Stimulated activated naive B cell treated with anti-CD40 and anti-IgM and Interleukin-4, amounts not matched to agents 10 μg/mL and 1 μg/mL and 100 μg/mL, for 72 hours (primary cell): ENCODE results near the gene MAST4.

ENCODE experiments used
- ATAC-seq, 2 donors: fragments of 150-1000 bp; cut with Tn5 transposase; replicated peaks; 2 replicates each; pipeline ENCODE4 v1.10.0; 2021; ENCODE audit warnings: moderate library complexity in 1 of 2
- DNase-seq: peaks from one replicate; pipeline ENCODE4 v3.0.0; 2021
- H3K27ac Mint-ChIP-seq: one replicate; pipeline ENCODE4 v1.8.0; 2022; ENCODE audit warnings: mild to moderate bottlenecking, mixed read lengths
- H3K27me3 Mint-ChIP-seq, 2 donors: one replicate each; pipeline ENCODE4 v1.8.0; 2022; ENCODE audit warnings: mixed read lengths in 2 of 2
- H3K36me3 Mint-ChIP-seq, 2 donors: one replicate each; pipeline ENCODE4 v1.8.0; 2022; ENCODE audit warnings: mixed read lengths in 2 of 2, mild to moderate bottlenecking in 1 of 2
- H3K4me1 Mint-ChIP-seq, 2 donors: one replicate each; pipeline ENCODE4 v1.8.0; 2022; ENCODE audit warnings: mixed read lengths in 2 of 2, mild to moderate bottlenecking in 1 of 2
- H3K4me3 Mint-ChIP-seq, 2 donors: one replicate each; pipeline ENCODE4 v1.8.0; 2022; ENCODE audit warnings: mild to moderate bottlenecking in 2 of 2, mixed read lengths in 2 of 2, moderate library complexity in 1 of 2
- H3K9me3 Mint-ChIP-seq, 2 donors: one replicate each; pipeline ENCODE4 v1.8.0; 2022; ENCODE audit warnings: mixed read lengths in 2 of 2, mild to moderate bottlenecking in 1 of 2

MAST4 gene

GRCh38 chr5:66616520-66617225, 20.5 kb downstream of the MAST4 start:
- Mint-ChIP-seq H3K4me3 (no peak overlapping the region), H3K36me3 (no peaks in the 10 kb centered on the region), H3K9me3 (no peaks in the 10 kb centered on the region), H3K4me1 (peaks cover 13 to 22% of the 10 kb centered on the region in 2 donors), H3K27ac (no peak overlapping the region), H3K27me3 (no peaks in the 10 kb centered on the region)
- ATAC-seq (no peak), DNase-seq (no peak)

- Mint-ChIP-seq H3K27ac (no peak overlapping the region), H3K4me1 (peaks cover 13 to 22% of the 10 kb centered on the region in 2 donors), H3K36me3 (no peaks in the 10 kb centered on the region), H3K4me3 (peak overlapping the region in 1 of 2 donors; percentile 17), H3K27me3 (no peaks in the 10 kb centered on the region), H3K9me3 (peaks cover 0 to 4% of the 10 kb centered on the region in 2 donors)
- ATAC-seq (peak; percentile 82 to 91), DNase-seq (no peak)
Measured at GRCh38 chr5:66617226-66617861, 21.2 kb downstream of the MAST4 start.

- H3K27ac Mint-ChIP-seq, result peak overlapping the region; percentile 52
- DNase-seq (no peak), ATAC-seq (peak; percentile 44 to 47)
- peaks cover 13 to 22% of the 10 kb centered on the region in 2 donors for H3K4me1 Mint-ChIP-seq
- H3K27me3 Mint-ChIP-seq, result no peaks in the 10 kb centered on the region
- H3K36me3 Mint-ChIP-seq, result no peaks in the 10 kb centered on the region
- H3K9me3 Mint-ChIP-seq, result peaks cover 0 to 4% of the 10 kb centered on the region in 2 donors
- H3K4me3 Mint-ChIP-seq, result peak overlapping the region in 1 of 2 donors; percentile 30
Measured at GRCh38 chr5:66617991-66618768, 22.0 kb downstream of the MAST4 start.

- Mint-ChIP-seq H3K4me3 (no peak overlapping the region), H3K36me3 (no peaks in the 10 kb centered on the region), H3K27me3 (no peaks in the 10 kb centered on the region), H3K9me3 (peaks cover 2 to 4% of the 10 kb centered on the region in 2 donors), H3K27ac (no peak overlapping the region), H3K4me1 (peaks cover 12 to 22% of the 10 kb centered on the region in 2 donors)
- DNase-seq (no peak), ATAC-seq (no peak)
Measured at GRCh38 chr5:66620711-66621110, 24.5 kb downstream of the MAST4 start.

GRCh38 chr5:66621146-66621545, 25.0 kb downstream of the MAST4 start:
- DNase-seq (no peak), ATAC-seq (no peak)
- Mint-ChIP-seq H3K4me3 (no peak overlapping the region), H3K27me3 (no peaks in the 10 kb centered on the region), H3K36me3 (no peaks in the 10 kb centered on the region), H3K4me1 (peaks cover 11 to 22% of the 10 kb centered on the region in 2 donors), H3K9me3 (peaks cover 2 to 4% of the 10 kb centered on the region in 2 donors), H3K27ac (no peak overlapping the region)

GRCh38 chr5:66621736-66622135, 25.5 kb downstream of the MAST4 start:
- Mint-ChIP-seq H3K9me3 (peaks cover 2 to 4% of the 10 kb centered on the region in 2 donors), H3K27me3 (no peaks in the 10 kb centered on the region), H3K4me3 (no peak overlapping the region), H3K27ac (no peak overlapping the region), H3K4me1 (peaks cover 9 to 17% of the 10 kb centered on the region in 2 donors), H3K36me3 (no peaks in the 10 kb centered on the region)
- no peak for DNase-seq
- ATAC-seq, result no peak

- Mint-ChIP-seq H3K27ac (no peak overlapping the region), H3K36me3 (no peaks in the 10 kb centered on the region), H3K27me3 (no peaks in the 10 kb centered on the region), H3K9me3 (peaks cover 0 to under 1% of the 10 kb centered on the region in 2 donors), H3K4me3 (no peak overlapping the region), H3K4me1 (no peaks in the 10 kb centered on the region)
- DNase-seq, result no peak
- ATAC-seq, result no peak
Measured at GRCh38 chr5:66628561-66628960, 32.4 kb downstream of the MAST4 start.

- Mint-ChIP-seq H3K4me3 (no peak overlapping the region), H3K4me1 (no peaks in the 10 kb centered on the region), H3K9me3 (no peaks in the 10 kb centered on the region), H3K27ac (no peak overlapping the region), H3K27me3 (no peaks in the 10 kb centered on the region), H3K36me3 (no peaks in the 10 kb centered on the region)
- ATAC-seq, result no peak
- DNase-seq, result no peak
Measured at GRCh38 chr5:66629446-66629845, 33.3 kb downstream of the MAST4 start.

- no peaks in the 10 kb centered on the region for H3K36me3 Mint-ChIP-seq
- no peaks in the 10 kb centered on the region for H3K9me3 Mint-ChIP-seq
- H3K4me1 Mint-ChIP-seq, result peaks cover under 1% of the 10 kb centered on the region in 2 donors
- ATAC-seq (no peak), DNase-seq (no peak)
- peaks cover 0 to 1% of the 10 kb centered on the region in 2 donors for H3K27me3 Mint-ChIP-seq
- no peak overlapping the region for H3K4me3 Mint-ChIP-seq
- no peak overlapping the region for H3K27ac Mint-ChIP-seq
Measured at GRCh38 chr5:66633754-66634153, 37.6 kb downstream of the MAST4 start.

GRCh38 chr5:66634601-66635000, 38.4 kb downstream of the MAST4 start:
- no peak for DNase-seq
- Mint-ChIP-seq H3K27me3 (peaks cover 0 to 4% of the 10 kb centered on the region in 2 donors), H3K36me3 (no peaks in the 10 kb centered on the region), H3K4me1 (peaks cover 3 to 5% of the 10 kb centered on the region in 2 donors), H3K9me3 (no peaks in the 10 kb centered on the region), H3K27ac (no peak overlapping the region), H3K4me3 (no peak overlapping the region)
- ATAC-seq, result no peak

- Mint-ChIP-seq H3K27me3 (peaks cover 0 to 4% of the 10 kb centered on the region in 2 donors), H3K27ac (no peak overlapping the region), H3K9me3 (no peaks in the 10 kb centered on the region), H3K4me3 (no peak overlapping the region), H3K36me3 (no peaks in the 10 kb centered on the region), H3K4me1 (peaks cover 5 to 6% of the 10 kb centered on the region in 2 donors)
- no peak for ATAC-seq
- DNase-seq, result no peak
Measured at GRCh38 chr5:66637994-66638393, 41.8 kb downstream of the MAST4 start.

- no peaks in the 10 kb centered on the region for H3K36me3 Mint-ChIP-seq
- peaks cover 5 to 6% of the 10 kb centered on the region in 2 donors for H3K4me1 Mint-ChIP-seq
- H3K27ac Mint-ChIP-seq, result no peak overlapping the region
- H3K4me3 Mint-ChIP-seq, result no peak overlapping the region
- peaks cover 0 to 4% of the 10 kb centered on the region in 2 donors for H3K27me3 Mint-ChIP-seq
- DNase-seq, result no peak
- peak in 1 of 2 donors; percentile 52 for ATAC-seq
- H3K9me3 Mint-ChIP-seq, result no peaks in the 10 kb centered on the region
Measured at GRCh38 chr5:66639037-66639436, 42.8 kb downstream of the MAST4 start.

- no peak for ATAC-seq
- Mint-ChIP-seq H3K4me3 (no peak overlapping the region), H3K27ac (no peak overlapping the region)
Measured at GRCh38 chr5:66642538-66642937, 46.3 kb downstream of the MAST4 start.

GRCh38 chr5:66643387-66643786, 47.2 kb downstream of the MAST4 start:
- H3K27ac Mint-ChIP-seq, result no peak overlapping the region
- ATAC-seq (no peak), DNase-seq (no peak)
- H3K4me1 Mint-ChIP-seq, result peaks cover 5 to 6% of the 10 kb centered on the region in 2 donors
- H3K4me3 Mint-ChIP-seq, result no peak overlapping the region
- no peaks in the 10 kb centered on the region for H3K9me3 Mint-ChIP-seq
- no peaks in the 10 kb centered on the region for H3K36me3 Mint-ChIP-seq
- peaks cover 0 to 4% of the 10 kb centered on the region in 2 donors for H3K27me3 Mint-ChIP-seq

More at GRCh38 chr5:66642538-66642937, 46.3 kb downstream of the MAST4 start:
- no peak for DNase-seq
- H3K4me1 Mint-ChIP-seq, result peaks cover 5 to 6% of the 10 kb centered on the region in 2 donors
- peaks cover 0 to 4% of the 10 kb centered on the region in 2 donors for H3K27me3 Mint-ChIP-seq
- H3K36me3 Mint-ChIP-seq, result no peaks in the 10 kb centered on the region
- no peaks in the 10 kb centered on the region for H3K9me3 Mint-ChIP-seq
